Measurements from ENCODE around the gene CAPN5.

DNA sequence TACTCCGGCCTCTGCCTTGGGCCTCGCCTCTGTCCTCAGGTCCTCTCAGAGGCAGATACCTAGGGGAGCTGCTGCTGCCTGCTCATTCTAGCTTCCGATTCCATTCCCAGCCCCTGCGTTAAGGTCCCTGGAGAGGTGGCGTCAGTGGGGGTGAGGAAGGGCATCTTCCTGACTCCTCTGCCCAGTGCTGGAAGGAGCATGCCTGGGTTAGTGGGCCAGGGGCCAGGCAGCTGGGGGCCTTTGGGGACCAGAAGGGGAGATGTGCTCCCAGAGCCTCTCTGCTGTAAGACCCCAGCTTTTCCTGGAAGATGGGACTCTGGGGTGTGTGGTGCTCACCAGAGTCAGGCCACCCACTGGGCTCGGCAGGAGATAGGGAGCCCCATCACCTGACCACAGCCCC is 57.7 kb downstream of the CAPN5 start:
- TF ChIP-seq, protein P1, sequence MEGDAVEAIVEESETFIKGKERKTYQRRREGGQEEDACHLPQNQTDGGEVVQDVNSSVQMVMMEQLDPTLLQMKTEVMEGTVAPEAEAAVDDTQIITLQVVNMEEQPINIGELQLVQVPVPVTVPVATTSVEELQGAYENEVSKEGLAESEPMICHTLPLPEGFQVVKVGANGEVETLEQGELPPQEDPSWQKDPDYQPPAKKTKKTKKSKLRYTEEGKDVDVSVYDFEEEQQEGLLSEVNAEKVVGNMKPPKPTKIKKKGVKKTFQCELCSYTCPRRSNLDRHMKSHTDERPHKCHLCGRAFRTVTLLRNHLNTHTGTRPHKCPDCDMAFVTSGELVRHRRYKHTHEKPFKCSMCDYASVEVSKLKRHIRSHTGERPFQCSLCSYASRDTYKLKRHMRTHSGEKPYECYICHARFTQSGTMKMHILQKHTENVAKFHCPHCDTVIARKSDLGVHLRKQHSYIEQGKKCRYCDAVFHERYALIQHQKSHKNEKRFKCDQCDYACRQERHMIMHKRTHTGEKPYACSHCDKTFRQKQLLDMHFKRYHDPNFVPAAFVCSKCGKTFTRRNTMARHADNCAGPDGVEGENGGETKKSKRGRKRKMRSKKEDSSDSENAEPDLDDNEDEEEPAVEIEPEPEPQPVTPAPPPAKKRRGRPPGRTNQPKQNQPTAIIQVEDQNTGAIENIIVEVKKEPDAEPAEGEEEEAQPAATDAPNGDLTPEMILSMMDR (conservative IDR thresholded peaks at IDR 0.05 in 1 of 2, IDR thresholded peaks at IDR 0.05 in 1 of 2; ENCODE audit: low read depth in 1 of 2, low read length in 2 of 2), result no peak
- no peak for TF ChIP-seq EZH2 (IDR thresholded peaks at IDR 0.05; ENCODE audit: low read length, missing control alignments)

Measured in fibroblast of lung (primary cell).